BLaER1 (cell line): ENCODE data around the gene AMD1.

Experiments
- H3K27ac ChIP-seq: shearing (Covaris generic); formaldehyde crosslinking; 2 replicates; pipeline ENCODE4 v1.8.1; 2022
- H3K27me3 ChIP-seq: shearing (Covaris generic); formaldehyde crosslinking; 2 replicates; pipeline ENCODE4 v1.8.1; 2022
- H3K36me3 ChIP-seq: shearing (Covaris generic); formaldehyde crosslinking; 2 replicates; pipeline ENCODE4 v1.8.1; 2022
- H3K4me1 ChIP-seq: shearing (Covaris generic); formaldehyde crosslinking; 2 replicates; pipeline ENCODE4 v1.8.1; 2022
- H3K4me2 ChIP-seq: shearing (Covaris generic); formaldehyde crosslinking; 2 replicates; pipeline ENCODE4 v1.8.1; 2022
- H3K4me3 ChIP-seq: shearing (Covaris generic); formaldehyde crosslinking; 2 replicates; pipeline ENCODE4 v1.8.1; 2022
- H3K9ac ChIP-seq: shearing (Covaris generic); formaldehyde crosslinking; 2 replicates; pipeline ENCODE4 v1.8.1; 2022
- H3K9me3 ChIP-seq: shearing (Covaris generic); formaldehyde crosslinking; 2 replicates; pipeline ENCODE4 v1.8.1; 2022
- H4K20me1 ChIP-seq: shearing (Covaris generic); formaldehyde crosslinking; 2 replicates; pipeline ENCODE4 v1.8.1; 2022
- Cebpa-rat ChIP-seq: shearing (Covaris generic); IDR thresholded peaks from 2 replicates; pipeline ENCODE4 v1.8.1; 2022

AMD1 gene

GRCh38 chr6:110853754-110854477, 20.7 kb upstream of the AMD1 start:
- no peak overlapping the region for H3K4me2 ChIP-seq
- H3K36me3 ChIP-seq, result peaks cover 6% of the 10 kb centered on the region; the same call in 1 of the 2 replicates

GRCh38 chr6:110856296-110856695, 18.3 kb upstream of the AMD1 start:
- H3K36me3 ChIP-seq, result peaks cover 7% of the 10 kb centered on the region; the same call in 1 of the 2 replicates
- no peak overlapping the region for H3K4me2 ChIP-seq
- no peaks in the 10 kb centered on the region for H3K9me3 ChIP-seq
- no peak for TF ChIP-seq Cebpa-rat
- no peak overlapping the region for H3K4me3 ChIP-seq
- no peak overlapping the region for H3K9ac ChIP-seq
- peaks cover 18% of the 10 kb centered on the region for H3K4me1 ChIP-seq
- no peaks in the 10 kb centered on the region for H4K20me1 ChIP-seq
- H3K27me3 ChIP-seq, result no peaks in the 10 kb centered on the region
- H3K27ac ChIP-seq, result no peak overlapping the region

More at GRCh38 chr6:110853754-110854477, 20.7 kb upstream of the AMD1 start:
- H3K9ac ChIP-seq, result no peak overlapping the region
- H3K27me3 ChIP-seq, result no peaks in the 10 kb centered on the region
- TF ChIP-seq Cebpa-rat, result no peak
- H3K27ac ChIP-seq, result no peak overlapping the region
- H4K20me1 ChIP-seq, result no peaks in the 10 kb centered on the region
- H3K4me1 ChIP-seq, result peaks cover 5% of the 10 kb centered on the region; the same call in 1 of the 2 replicates
- no peaks in the 10 kb centered on the region for H3K9me3 ChIP-seq
- H3K4me3 ChIP-seq, result no peak overlapping the region

- TF ChIP-seq Cebpa-rat, result no peak
- H3K27ac ChIP-seq, result no peak overlapping the region
- peaks cover 18% of the 10 kb centered on the region for H3K4me1 ChIP-seq
- no peak overlapping the region for H3K4me2 ChIP-seq
- H3K27me3 ChIP-seq, result no peaks in the 10 kb centered on the region
- peaks cover 7% of the 10 kb centered on the region; the same call in 1 of the 2 replicates for H3K36me3 ChIP-seq
- H3K9ac ChIP-seq, result no peak overlapping the region
- no peak overlapping the region for H3K4me3 ChIP-seq
- H4K20me1 ChIP-seq, result no peaks in the 10 kb centered on the region
- H3K9me3 ChIP-seq, result no peaks in the 10 kb centered on the region
Measured at GRCh38 chr6:110858016-110858415, 16.6 kb upstream of the AMD1 start.

- no peak for TF ChIP-seq Cebpa-rat
- H3K27ac ChIP-seq, result peak overlapping the region; percentile 70
- H3K36me3 ChIP-seq, result peaks cover 7% of the 10 kb centered on the region; the same call in 1 of the 2 replicates
- H3K9me3 ChIP-seq, result no peaks in the 10 kb centered on the region
- H3K4me3 ChIP-seq, result no peak overlapping the region
- no peaks in the 10 kb centered on the region for H4K20me1 ChIP-seq
- H3K4me2 ChIP-seq, result peak overlapping the region; percentile 74
- peaks cover 18% of the 10 kb centered on the region for H3K4me1 ChIP-seq
- no peak overlapping the region for H3K9ac ChIP-seq
- H3K27me3 ChIP-seq, result no peaks in the 10 kb centered on the region
Measured at GRCh38 chr6:110858562-110859214, 15.9 kb upstream of the AMD1 start.

- H3K36me3 ChIP-seq, result peaks cover 7% of the 10 kb centered on the region; the same call in 1 of the 2 replicates
- peak overlapping the region; percentile 74 for H3K4me2 ChIP-seq
- H3K9me3 ChIP-seq, result no peaks in the 10 kb centered on the region
- H3K4me1 ChIP-seq, result peaks cover 18% of the 10 kb centered on the region
- peak overlapping the region; percentile 31 for H3K4me3 ChIP-seq
- no peak for TF ChIP-seq Cebpa-rat
- no peaks in the 10 kb centered on the region for H3K27me3 ChIP-seq
- peak overlapping the region; percentile 57 for H3K9ac ChIP-seq
- H4K20me1 ChIP-seq, result no peaks in the 10 kb centered on the region
- H3K27ac ChIP-seq, result peak overlapping the region; percentile 70
Measured at GRCh38 chr6:110859335-110859792, 15.2 kb upstream of the AMD1 start.

- Histone ChIP-seq H3K27me3 (no peaks in the 10 kb centered on the region), H3K36me3 (no peaks in the 10 kb centered on the region), H3K4me1 (peaks cover 8% of the 10 kb centered on the region), H3K9ac (no peak overlapping the region), H4K20me1 (no peaks in the 10 kb centered on the region), H3K9me3 (no peaks in the 10 kb centered on the region), H3K27ac (no peak overlapping the region), H3K4me2 (no peak overlapping the region), H3K4me3 (no peak overlapping the region)
- no peak for TF ChIP-seq Cebpa-rat
Measured at GRCh38 chr6:110864824-110865223, 9.8 kb upstream of the AMD1 start.

GRCh38 chr6:110874880-110875547, 429 bp downstream of the AMD1 start:
- H3K9ac ChIP-seq, result peak overlapping the region; percentile 99
- peak overlapping the region; percentile 97 for H3K4me2 ChIP-seq
- 0 out of 2 replicates have a peak, but pooled peaks cover 4% of the 10 kb centered on the region for H3K36me3 ChIP-seq
- TF ChIP-seq Cebpa-rat, result no peak
- H3K9me3 ChIP-seq, result no peaks in the 10 kb centered on the region
- peak overlapping the region; percentile 97 for H3K27ac ChIP-seq
- H3K4me1 ChIP-seq, result peaks cover 40% of the 10 kb centered on the region
- H4K20me1 ChIP-seq, result peaks cover 53% of the 10 kb centered on the region
- peak overlapping the region; percentile 97 for H3K4me3 ChIP-seq
- no peaks in the 10 kb centered on the region for H3K27me3 ChIP-seq

- peak overlapping the region; percentile 97 for H3K4me3 ChIP-seq
- H3K9me3 ChIP-seq, result no peaks in the 10 kb centered on the region
- peak overlapping the region; percentile 97 for H3K4me2 ChIP-seq
- H3K9ac ChIP-seq, result peak overlapping the region; percentile 99
- peaks cover 59% of the 10 kb centered on the region for H4K20me1 ChIP-seq
- H3K27ac ChIP-seq, result peak overlapping the region; percentile 97
- H3K4me1 ChIP-seq, result peaks cover 47% of the 10 kb centered on the region
- no peaks in the 10 kb centered on the region for H3K27me3 ChIP-seq
- 0 out of 2 replicates have a peak, but pooled peaks cover 5% of the 10 kb centered on the region for H3K36me3 ChIP-seq
- TF ChIP-seq Cebpa-rat, result no peak
Measured at GRCh38 chr6:110875548-110876169, 1.1 kb downstream of the AMD1 start.

- Histone ChIP-seq H3K9me3 (no peaks in the 10 kb centered on the region), H3K27me3 (no peaks in the 10 kb centered on the region), H4K20me1 (peaks cover 65% of the 10 kb centered on the region), H3K9ac (peak overlapping the region; percentile 99), H3K4me3 (peak overlapping the region; percentile 97), H3K4me2 (peak overlapping the region; percentile 97), H3K4me1 (peaks cover 53% of the 10 kb centered on the region), H3K36me3 (0 out of 2 replicates have a peak, but pooled peaks cover 5% of the 10 kb centered on the region), H3K27ac (peak overlapping the region; percentile 97)
- TF ChIP-seq Cebpa-rat, result no peak
Measured at GRCh38 chr6:110876170-110876773, 1.7 kb downstream of the AMD1 start.
